Dermis blood vessel endothelial cell (primary cell): ENCODE measurements around the gene HK1. TPM values are rescaled to one million over a fixed set of nuclear protein-coding genes. Genes with fewer than 3 reads are reported as not detected.

Experiments
- total RNA-seq: library from RNA; depleted of rRNA; stranded (reverse); fragments of >200 nt; gene quantifications from 2 replicates; pipeline ENCODE4 v1.2.3, GENCODE V29; 2014

The HK1 gene
- total RNA-seq, 1 donor from 2014 or later: 110 TPM

Other genes with a start within 250 kb of the HK1 start
- 495 and 622 TPM in 2 replicates for gene SRGN, start 190.4 kb upstream of the HK1 start, total RNA-seq
- gene VPS26A, start 154.3 kb upstream of the HK1 start, total RNA-seq: 34.5 and 56.8 TPM in 2 replicates
- 18.4 and 27.1 TPM in 2 replicates for gene SUPV3L1, start 98.3 kb upstream of the HK1 start, total RNA-seq
- gene HKDC1, start 58.2 kb upstream of the HK1 start, total RNA-seq: 0.23 and 0.85 TPM in 2 replicates
- gene TACR2, start 138.4 kb downstream of the HK1 start, total RNA-seq: 0.09 and 0.34 TPM in 2 replicates
- gene TSPAN15, start 173.0 kb downstream of the HK1 start, total RNA-seq: 108 and 175 TPM in 2 replicates